GM12864 (cell line): ENCODE results near the gene GPR158.

Source experiments
- DNase-seq: peaks from one replicate; pipeline ENCODE4 v3.0.0-alpha.2; 2011; ENCODE audit warnings: low read depth
- H3K4me3 ChIP-seq: 2 replicates; pipeline ENCODE4 v1.5.1; 2011; ENCODE audit warnings: mild to moderate bottlenecking, low read depth, low read length, control low read depth
- CTCF ChIP-seq: IDR thresholded peaks from 2 replicates; pipeline ENCODE4 v1.5.1; 2011; ENCODE audit warnings: low read depth, mild to moderate bottlenecking, moderate library complexity, low read length, control low read depth, inconsistent platforms; ENCODE audit errors: missing control alignments

The GPR158 gene

GRCh38 chr10:25457552-25457951, 282.8 kb downstream of the GPR158 start:
- no peak overlapping the region for H3K4me3 ChIP-seq
- no peak for DNase-seq
- TF ChIP-seq CTCF = no peak

GRCh38 chr10:25465582-25466372, 291.0 kb downstream of the GPR158 start:
- TF ChIP-seq CTCF = no peak
- H3K4me3 ChIP-seq = no peak overlapping the region
- no peak for DNase-seq

GRCh38 chr10:25467881-25468280, 293.1 kb downstream of the GPR158 start:
- TF ChIP-seq CTCF = no peak
- no peak overlapping the region for H3K4me3 ChIP-seq
- DNase-seq = no peak

GRCh38 chr10:25481467-25481866, 306.7 kb downstream of the GPR158 start:
- TF ChIP-seq CTCF = no peak
- DNase-seq = no peak

GRCh38 chr10:25483999-25484398, 309.2 kb downstream of the GPR158 start:
- TF ChIP-seq CTCF = no peak
- DNase-seq = no peak
- H3K4me3 ChIP-seq = no peak overlapping the region

More at GRCh38 chr10:25481467-25481866, 306.7 kb downstream of the GPR158 start:
- no peak overlapping the region for H3K4me3 ChIP-seq

- no peak overlapping the region for H3K4me3 ChIP-seq
- no peak for TF ChIP-seq CTCF
- DNase-seq = no peak
These were observed 312.5 kb downstream of the GPR158 start for GRCh38 chr10:25487266-25487665.

- no peak overlapping the region for H3K4me3 ChIP-seq
- DNase-seq = no peak
- TF ChIP-seq CTCF = no peak
These were observed 317.2 kb downstream of the GPR158 start for GRCh38 chr10:25492040-25492439.
